HEK293T (cell line): ENCODE results near the gene S100A6.

Experiments
- CTCF ChIA-PET: fragments of 350-600 bp; formaldehyde crosslinking; extraction: SDS; loops from one replicate; lab custom pipeline; 2021; ENCODE audit warnings: antibody characterized with exemption, inconsistent platforms; lab: Yijun Ruan, JAX
- POLR2A ChIA-PET: fragments of 350-600 bp; formaldehyde crosslinking; extraction: SDS; loops from one replicate; lab custom pipeline; 2020; ENCODE audit warnings: antibody characterized with exemption, inconsistent platforms; lab: Yijun Ruan, JAX
- DNase-seq: peaks from one replicate; pipeline ENCODE4 v3.0.0; 2012; ENCODE audit warnings: mixed read lengths; ENCODE audit errors: extremely low spot score
- ARNT ChIP-seq: fragments of 450-650 bp; IDR thresholded peaks from 2 replicates; pipeline ENCODE4 v1.6.1; 2017; ENCODE audit warnings: mild to moderate bottlenecking
- BHLHE40 ChIP-seq: fragments of 450-650 bp; IDR thresholded peaks from 2 replicates; pipeline ENCODE4 v1.6.1; 2016; ENCODE audit warnings: mild to moderate bottlenecking, moderate library complexity, borderline replicate concordance
- CTBP1 ChIP-seq: fragments of 450-650 bp; IDR thresholded peaks from 2 replicates; pipeline ENCODE4 v1.6.1; 2016; ENCODE audit warnings: borderline replicate concordance
- ELF4 ChIP-seq: fragments of 450-650 bp; IDR thresholded peaks from 2 replicates; pipeline ENCODE4 v1.6.1; 2017; ENCODE audit warnings: antibody characterized with exemption
- FOXA1 ChIP-seq: fragments of 450-650 bp; IDR thresholded peaks from 2 replicates; pipeline ENCODE4 v1.6.1; 2016; ENCODE audit warnings: mild to moderate bottlenecking
- FOXK2 ChIP-seq: fragments of 450-650 bp; IDR thresholded peaks from 2 replicates; pipeline ENCODE4 v1.6.1; 2016; ENCODE audit warnings: mild to moderate bottlenecking
- FOXM1 ChIP-seq: fragments of 450-650 bp; IDR thresholded peaks from 2 replicates; pipeline ENCODE4 v1.6.1; 2017; ENCODE audit warnings: mild to moderate bottlenecking, borderline replicate concordance
- HDGF ChIP-seq: fragments of 450-650 bp; IDR thresholded peaks from 2 replicates; pipeline ENCODE4 v1.6.1; 2017; ENCODE audit warnings: antibody characterized with exemption, borderline replicate concordance
- L3MBTL2 ChIP-seq: fragments of 450-650 bp; conservative IDR thresholded peaks from 2 replicates; pipeline ENCODE4 v1.6.1; 2016; ENCODE audit warnings: mild to moderate bottlenecking
- LEF1 ChIP-seq: fragments of 450-650 bp; IDR thresholded peaks from 2 replicates; pipeline ENCODE4 v1.6.1; 2017; ENCODE audit warnings: mild to moderate bottlenecking, borderline replicate concordance
- NFRKB ChIP-seq: fragments of 450-650 bp; IDR thresholded peaks from 2 replicates; pipeline ENCODE4 v1.6.1; 2016; ENCODE audit warnings: mild to moderate bottlenecking, moderate library complexity
- PKNOX1 ChIP-seq: fragments of 450-650 bp; IDR thresholded peaks from 2 replicates; pipeline ENCODE4 v1.6.1; 2016
- SP1 ChIP-seq: fragments of 450-650 bp; IDR thresholded peaks from 2 replicates; pipeline ENCODE4 v1.6.1; 2017
- SUZ12 ChIP-seq: fragments of 450-650 bp; IDR thresholded peaks from 2 replicates; pipeline ENCODE4 v1.6.1; 2016; ENCODE audit warnings: mild to moderate bottlenecking
- TARDBP ChIP-seq: fragments of 450-650 bp; IDR thresholded peaks from 2 replicates; pipeline ENCODE4 v1.6.1; 2016
- ZNF384 ChIP-seq: fragments of 450-650 bp; IDR thresholded peaks from 2 replicates; pipeline ENCODE4 v1.6.1; 2016

Gene S100A6

GRCh38 chr1:153546371-153546770, 10.6 kb upstream of the S100A6 start:
- CTCF ChIA-PET, result interaction anchor here (1.2 kb wide), 1 partner anchor 14 kb away, joined by 3 read pairs; no protein-coding TSS in a partner anchor
- POLR2A ChIA-PET, result interaction anchor here (1.1 kb wide), 1 partner anchor 17 kb away, joined by 3 read pairs; no protein-coding TSS in a partner anchor
- no peak for TF ChIP-seq SUZ12
- TF ChIP-seq HDGF, result no peak
- TF ChIP-seq ELF4, result no peak
- no peak for TF ChIP-seq TARDBP
- TF ChIP-seq ARNT, result no peak
- TF ChIP-seq ZNF384, result no peak
- TF ChIP-seq LEF1, result no peak
- TF ChIP-seq L3MBTL2, result no peak
- TF ChIP-seq SP1, result no peak
- no peak for TF ChIP-seq CTBP1
- TF ChIP-seq FOXK2, result no peak
- TF ChIP-seq FOXA1, result no peak
- TF ChIP-seq NFRKB, result no peak
- no peak for TF ChIP-seq BHLHE40
- TF ChIP-seq PKNOX1, result no peak
- TF ChIP-seq FOXM1, result no peak
- no peak for DNase-seq

- TF ChIP-seq TARDBP (no peak), BHLHE40 (no peak), CTBP1 (no peak), ZNF384 (no peak), SP1 (no peak)
- DNase-seq, result peak; percentile 89
- POLR2A ChIA-PET, result interaction anchor here (0.7 to 2.6 kb wide), 10 partner anchors 11 to 446 kb away, joined by 3 to 13 read pairs (median 5); partner anchors contain the start of genes CHTOP, S100A13 and S100A2
- CTCF ChIA-PET, result interaction anchor here (0.6 to 2.7 kb wide), 5 partner anchors 12 to 252 kb away, joined by 3 to 14 read pairs (median 4); no protein-coding TSS in a partner anchor
Measured at GRCh38 chr1:153545067-153546055, 9.6 kb upstream of the S100A6 start, which contains the start of gene S100A4. TSS of gene S100A4 (minus strand) at chr1:153545806. CDS start at chr1:153544794, 1,012 bp downstream.

- ChIA-PET CTCF (interaction anchor here (0.6 to 2.7 kb wide), 5 partner anchors 11 to 611 kb away, joined by 3 to 14 read pairs (median 3); no protein-coding TSS in a partner anchor), POLR2A (interaction anchor here (0.7 to 2.6 kb wide), 9 partner anchors 10 to 447 kb away, joined by 3 to 13 read pairs (median 5); partner anchors contain the start of genes CHTOP, S100A13 and S100A2)
- no peak for TF ChIP-seq L3MBTL2
- no peak for TF ChIP-seq PKNOX1
- TF ChIP-seq CTBP1, result no peak
- no peak for TF ChIP-seq BHLHE40
- no peak for TF ChIP-seq FOXA1
- no peak for TF ChIP-seq NFRKB
- TF ChIP-seq ZNF384, result no peak
- no peak for TF ChIP-seq ELF4
- TF ChIP-seq SP1, result no peak
- no peak for TF ChIP-seq SUZ12
- TF ChIP-seq LEF1, result no peak
Measured at GRCh38 chr1:153544453-153545066, 8.8 kb upstream of the S100A6 start.

GRCh38 chr1:153543736-153544135, 7.9 kb upstream of the S100A6 start:
- ChIA-PET POLR2A (interaction anchor here (1.3 to 2.6 kb wide), 5 partner anchors 11 to 90 kb away, joined by 5 to 13 read pairs (median 8); partner anchors contain the start of genes CHTOP, S100A13 and S100A2), CTCF (interaction anchor here (2.2 to 2.7 kb wide), 2 partner anchors 10 to 25 kb away, joined by 10 to 14 read pairs; no protein-coding TSS in a partner anchor)
- DNase-seq, result no peak
- no peak for TF ChIP-seq HDGF
- TF ChIP-seq FOXM1, result no peak

More at GRCh38 chr1:153544453-153545066, 8.8 kb upstream of the S100A6 start:
- no peak for DNase-seq

- no peak for DNase-seq
- TF ChIP-seq HDGF, result no peak
- ChIA-PET CTCF (interaction anchor here (0.6 to 2.7 kb wide), 2 partner anchors 9 to 110 kb away, joined by 3 to 14 read pairs; no protein-coding TSS in a partner anchor), POLR2A (interaction anchor here (1.7 to 2.6 kb wide), 3 partner anchors 10 to 25 kb away, joined by 5 to 9 read pairs (median 8); partner anchors contain the start of gene S100A2)
Measured at GRCh38 chr1:153542956-153543711, 7.3 kb upstream of the S100A6 start.
